Stomach (tissue), 4 donors: ENCODE data around the gene SAMD8.

Experiments
- POLR2A ChIP-seq, 4 donors: fragments of 450-650 bp; IDR thresholded peaks; one replicate each; pipeline ENCODE4 v1.6.1; 2016; ENCODE audit warnings: antibody characterized with exemption in 4 of 4, control low read depth in 2 of 4, mild to moderate bottlenecking in 1 of 4, moderate library complexity in 1 of 4
- POLR2AphosphoS5 ChIP-seq, 3 donors: sonication (generic); formaldehyde crosslinking; IDR thresholded peaks; one replicate each; pipeline ENCODE4 v1.6.1; 2016; ENCODE audit warnings: antibody characterized with exemption in 3 of 3

DNA sequence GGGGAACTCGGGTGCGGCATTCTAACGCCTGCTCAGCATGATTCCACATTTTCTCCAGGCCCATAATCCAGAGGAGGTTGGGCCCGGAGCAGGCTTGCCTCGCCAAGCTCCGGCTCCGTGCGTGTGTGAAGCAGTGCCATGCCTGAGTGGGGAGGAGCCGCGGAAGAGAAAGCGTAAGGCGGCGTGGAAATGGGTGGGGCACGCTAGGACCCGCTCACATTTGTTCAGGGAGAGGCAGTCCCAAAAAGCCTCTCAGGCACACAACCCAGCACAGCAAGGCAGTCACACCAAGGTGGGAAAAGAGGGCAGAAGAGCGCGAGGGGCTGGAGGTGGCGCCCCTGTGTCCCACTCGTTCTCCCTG lies 98.4 kb downstream of the SAMD8 start:
- TF ChIP-seq POLR2A (IDR thresholded peaks at IDR 0.05), result no peak
- peak; percentile 44 to 69 (median 57) for TF ChIP-seq POLR2AphosphoS5 (IDR thresholded peaks at IDR 0.05)
